Neutrophil (primary cell): Measurements from ENCODE around the gene S1PR2.

Source experiments
- H3K27ac ChIP-seq: fragments of 200-600 bp; sonication (generic); 2 replicates; pipeline ENCODE4 v1.5.1; 2016; ENCODE audit warnings: mild to moderate bottlenecking, moderate library complexity
- H3K27me3 ChIP-seq: fragments of 200-600 bp; sonication (generic); 2 replicates; pipeline ENCODE4 v1.6.0; 2016; ENCODE audit warnings: mild to moderate bottlenecking
- H3K36me3 ChIP-seq: fragments of 200-600 bp; sonication (generic); 2 replicates; pipeline ENCODE4 v1.5.1; 2017
- H3K4me1 ChIP-seq, 2 experiments: fragments of 200-600 bp in 1 of 2; sonication (generic) in 1 of 2; 1 replicate in 1 of 2; 2 replicates in 1 of 2; pipeline versions ENCODE4 v1.5.1 to v1.6.1; 2013 to 2016; ENCODE audit warnings: low read depth in 1 of 2, low read length in 1 of 2, mild to moderate bottlenecking in 1 of 2, moderate library complexity in 1 of 2; ENCODE audit not compliant: control insufficient read depth in 1 of 2, insufficient read depth in 1 of 2
- H3K4me3 ChIP-seq, 2 experiments: fragments of 200-600 bp in 1 of 2; sonication (generic) in 1 of 2; 1 replicate in 1 of 2; 2 replicates in 1 of 2; pipeline ENCODE4 v1.5.1; 2013 to 2016; ENCODE audit warnings: low read depth in 1 of 2, low read length in 1 of 2, mild to moderate bottlenecking in 1 of 2, moderate library complexity in 1 of 2
- H3K9me3 ChIP-seq: fragments of 200-600 bp; sonication (generic); 2 replicates; pipeline ENCODE4 v1.5.1; 2016
- TF ChIP-seq, protein P1 (sequence below): fragments of 200-600 bp; sonication (generic); IDR thresholded peaks from 2 replicates; pipeline ENCODE4 v1.5.1; 2016; ENCODE audit warnings: antibody characterized with exemption

Gene S1PR2

DNA sequence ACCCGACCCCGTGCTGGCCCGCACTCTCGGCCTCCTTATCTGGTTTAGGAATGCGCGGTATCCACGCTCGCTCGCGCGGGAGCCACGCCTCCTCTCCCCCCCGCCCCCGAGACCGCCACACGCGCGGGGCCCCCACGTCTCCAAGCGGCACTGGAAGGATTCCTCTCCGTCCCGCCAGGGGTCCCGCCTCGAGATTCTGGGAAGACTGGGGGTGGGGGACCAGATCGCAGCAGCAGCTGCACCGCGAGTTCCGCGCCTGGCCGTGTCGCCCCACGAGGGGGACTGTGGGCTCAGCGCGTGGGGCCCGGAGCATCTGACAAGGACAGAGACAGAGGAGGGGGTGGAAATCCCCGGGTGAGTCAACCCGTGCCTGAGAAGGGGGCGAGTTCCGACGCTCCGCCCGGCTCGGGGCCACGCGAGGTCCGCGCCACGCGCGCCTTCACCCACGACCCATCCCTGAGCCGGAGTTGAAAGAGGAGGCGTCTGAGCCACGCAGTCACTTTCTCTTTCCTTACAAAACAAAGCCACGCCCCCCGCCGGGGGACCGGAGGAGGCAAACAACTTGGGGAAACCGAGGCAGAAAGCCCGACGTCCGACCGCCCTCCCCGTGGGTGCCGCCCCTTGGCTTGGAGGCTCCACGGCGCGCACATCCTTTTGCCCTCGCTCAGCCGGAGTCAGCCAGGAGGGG, 814 bp downstream of the S1PR2 start:
- Histone ChIP-seq H3K36me3 (no peaks in the 10 kb centered on the region), H3K4me3 (peak overlapping the region; percentile 54 to 68), H3K27me3 (peaks cover 60% of the 10 kb centered on the region), H3K27ac (no peak overlapping the region), H3K4me1 (peaks cover 10 to 17% of the 10 kb centered on the region in 2 experiments), H3K9me3 (no peaks in the 10 kb centered on the region)
- TF ChIP-seq, protein P1, sequence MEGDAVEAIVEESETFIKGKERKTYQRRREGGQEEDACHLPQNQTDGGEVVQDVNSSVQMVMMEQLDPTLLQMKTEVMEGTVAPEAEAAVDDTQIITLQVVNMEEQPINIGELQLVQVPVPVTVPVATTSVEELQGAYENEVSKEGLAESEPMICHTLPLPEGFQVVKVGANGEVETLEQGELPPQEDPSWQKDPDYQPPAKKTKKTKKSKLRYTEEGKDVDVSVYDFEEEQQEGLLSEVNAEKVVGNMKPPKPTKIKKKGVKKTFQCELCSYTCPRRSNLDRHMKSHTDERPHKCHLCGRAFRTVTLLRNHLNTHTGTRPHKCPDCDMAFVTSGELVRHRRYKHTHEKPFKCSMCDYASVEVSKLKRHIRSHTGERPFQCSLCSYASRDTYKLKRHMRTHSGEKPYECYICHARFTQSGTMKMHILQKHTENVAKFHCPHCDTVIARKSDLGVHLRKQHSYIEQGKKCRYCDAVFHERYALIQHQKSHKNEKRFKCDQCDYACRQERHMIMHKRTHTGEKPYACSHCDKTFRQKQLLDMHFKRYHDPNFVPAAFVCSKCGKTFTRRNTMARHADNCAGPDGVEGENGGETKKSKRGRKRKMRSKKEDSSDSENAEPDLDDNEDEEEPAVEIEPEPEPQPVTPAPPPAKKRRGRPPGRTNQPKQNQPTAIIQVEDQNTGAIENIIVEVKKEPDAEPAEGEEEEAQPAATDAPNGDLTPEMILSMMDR, result no peak

DNA sequence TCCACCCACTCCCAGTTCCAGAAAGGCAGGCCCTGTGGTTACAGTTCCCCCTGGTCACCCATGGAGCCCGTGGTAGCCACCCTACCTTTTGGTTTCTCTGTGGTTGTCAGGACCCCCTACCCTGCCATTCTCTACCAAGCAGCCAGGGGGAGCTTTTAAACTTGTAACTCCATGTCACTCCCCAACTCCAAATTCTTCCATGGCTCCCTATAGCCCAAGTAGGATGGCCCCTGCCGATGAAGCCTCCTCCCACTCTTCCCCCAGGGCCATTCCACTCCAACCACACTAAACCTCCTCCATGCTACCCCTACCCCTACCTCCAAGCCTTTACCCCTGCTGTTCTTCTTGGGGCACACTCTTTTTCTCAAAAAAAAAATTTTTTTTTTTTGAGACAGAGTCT, 2.2 kb downstream of the S1PR2 start:
- no peak overlapping the region for H3K27ac ChIP-seq
- TF ChIP-seq, protein P1, result no peak
- H3K36me3 ChIP-seq, result no peaks in the 10 kb centered on the region
- peaks cover 10 to 17% of the 10 kb centered on the region in 2 experiments for H3K4me1 ChIP-seq
- H3K27me3 ChIP-seq, result peaks cover 60% of the 10 kb centered on the region
- H3K4me3 ChIP-seq, result no peak overlapping the region
- H3K9me3 ChIP-seq, result no peaks in the 10 kb centered on the region

DNA sequence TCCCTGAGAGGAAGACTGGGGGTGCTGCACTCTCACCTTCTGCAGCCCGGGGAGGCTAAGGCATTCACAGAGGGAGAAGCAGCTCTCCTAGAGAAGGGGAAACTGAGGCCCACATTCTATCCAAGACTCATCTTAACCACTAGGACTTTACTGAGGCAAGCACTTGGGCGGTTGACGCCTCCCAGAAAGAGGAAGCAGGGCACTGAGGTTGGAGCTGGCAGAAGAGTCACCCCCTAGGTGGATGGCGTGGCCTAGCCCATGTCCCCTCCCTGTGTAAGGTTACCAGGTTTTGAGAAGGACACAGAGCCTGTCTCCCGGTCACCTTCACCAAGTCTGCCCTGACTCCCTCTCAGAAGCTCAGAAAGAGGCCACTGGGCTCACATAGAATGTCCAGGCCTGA, 2.7 kb downstream of the S1PR2 start:
- Histone ChIP-seq H3K27ac (no peak overlapping the region), H3K9me3 (no peaks in the 10 kb centered on the region), H3K4me3 (no peak overlapping the region), H3K36me3 (no peaks in the 10 kb centered on the region), H3K4me1 (peaks cover 10 to 17% of the 10 kb centered on the region in 2 experiments), H3K27me3 (peaks cover 60% of the 10 kb centered on the region)
- TF ChIP-seq, protein P1, result no peak

DNA sequence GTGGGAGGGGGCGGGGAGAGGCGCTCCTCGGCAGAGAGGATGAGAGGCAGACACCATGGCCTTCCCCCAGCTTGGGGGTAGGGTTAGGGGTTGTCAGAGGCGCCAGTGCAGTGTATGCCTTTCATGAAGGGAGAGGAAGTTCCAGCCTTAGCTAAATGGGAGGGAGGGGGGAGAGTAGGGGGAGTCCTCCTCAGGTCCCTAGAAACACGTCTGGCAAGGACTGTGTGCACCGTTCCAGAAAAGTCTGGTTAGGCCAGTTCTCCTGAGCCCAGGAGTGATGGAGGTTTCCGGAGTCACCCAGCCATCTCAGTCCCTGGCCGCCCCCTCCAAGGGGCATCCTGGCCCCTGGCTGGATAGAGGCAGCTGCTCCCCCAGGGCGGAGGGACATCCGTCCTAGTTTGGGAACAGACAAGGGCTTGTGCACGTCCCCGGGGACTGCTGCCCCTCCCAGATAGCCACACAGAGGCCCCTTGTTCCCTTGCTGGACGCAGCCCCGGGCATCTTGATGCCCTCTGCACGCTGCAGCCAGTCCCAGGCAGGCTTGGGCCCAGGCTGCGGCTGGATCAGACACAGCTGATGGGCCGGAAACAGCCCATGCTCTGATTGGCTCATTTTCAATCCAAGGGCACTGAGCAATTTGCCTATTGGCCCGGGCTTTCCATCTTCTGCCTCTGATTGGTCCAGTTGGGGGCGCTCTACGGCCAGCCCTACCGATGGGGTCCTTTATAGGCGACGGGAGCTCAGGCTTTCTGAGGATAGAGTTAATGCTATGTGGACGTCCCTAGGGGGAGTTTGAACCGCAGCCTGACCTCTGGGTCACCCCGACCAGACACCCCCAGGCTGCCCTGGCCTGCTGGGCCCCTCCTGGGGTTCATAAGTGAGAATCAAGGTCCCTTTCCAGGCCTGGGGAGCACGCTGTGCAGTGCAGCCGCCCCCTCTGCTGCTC, 3.8 kb downstream of the S1PR2 start:
- no peaks in the 10 kb centered on the region for H3K9me3 ChIP-seq
- no peak overlapping the region for H3K4me3 ChIP-seq
- H3K4me1 ChIP-seq, result peaks cover 10 to 17% of the 10 kb centered on the region in 2 experiments
- H3K36me3 ChIP-seq, result no peaks in the 10 kb centered on the region
- peaks cover 53% of the 10 kb centered on the region for H3K27me3 ChIP-seq
- H3K27ac ChIP-seq, result no peak overlapping the region
- TF ChIP-seq, protein P1, result no peak

DNA sequence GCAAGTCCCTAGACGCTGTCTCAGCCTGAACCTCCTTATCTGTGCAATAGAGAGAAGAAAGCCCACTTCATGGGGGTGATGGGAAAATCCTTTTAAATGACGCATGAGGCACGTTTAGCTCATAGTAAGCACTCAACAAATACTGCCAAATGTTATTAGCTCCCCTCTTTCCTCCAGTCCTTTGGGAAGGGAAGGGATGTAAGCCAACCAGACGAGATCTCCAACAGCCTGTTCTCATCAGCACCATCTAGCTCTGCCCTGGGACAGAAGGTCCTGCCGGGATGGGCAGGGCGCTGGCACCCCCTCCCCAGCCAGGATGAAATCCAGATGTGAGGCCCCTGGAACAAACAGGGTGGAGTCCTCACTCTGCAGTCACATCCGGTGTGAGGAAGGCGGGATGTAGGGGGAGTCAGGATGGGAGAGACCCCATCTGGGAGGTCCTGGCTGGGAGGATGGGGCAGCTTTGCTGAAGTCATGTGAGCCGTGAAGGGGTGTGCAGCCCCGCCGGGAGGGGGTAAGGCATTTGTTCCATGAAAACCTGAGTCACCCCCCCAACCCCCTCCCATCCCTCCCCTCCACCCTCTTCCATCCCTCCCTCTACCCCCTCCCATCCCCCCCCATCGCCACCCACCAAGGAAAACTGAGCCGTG, 4.6 kb downstream of the S1PR2 start:
- TF ChIP-seq, protein P1, result no peak
- Histone ChIP-seq H3K9me3 (no peaks in the 10 kb centered on the region), H3K27ac (no peak overlapping the region), H3K4me3 (no peak overlapping the region), H3K27me3 (peaks cover 51% of the 10 kb centered on the region), H3K4me1 (peaks cover 10 to 17% of the 10 kb centered on the region in 2 experiments), H3K36me3 (no peaks in the 10 kb centered on the region)
